SK-N-MC (cell line): ENCODE data around the gene RPAP2.
"Not testable (repeated sequence)": the region's sequence is repeated elsewhere in the genome, so short reads cannot be mapped to it uniquely, and the experiment has no call there.

ENCODE experiments used
- EZH2 ChIP-seq: fragments of 200-600 bp; sonication (generic); IDR thresholded peaks from one replicate; pipeline ENCODE4 v1.6.1; 2017; ENCODE audit warnings: antibody characterized with exemption
- POLR2AphosphoS5 ChIP-seq: IDR thresholded peaks from 2 replicates; pipeline ENCODE4 v1.6.1; 2012; ENCODE audit warnings: mild to moderate bottlenecking, low read depth, low read length, borderline replicate concordance

DNA sequence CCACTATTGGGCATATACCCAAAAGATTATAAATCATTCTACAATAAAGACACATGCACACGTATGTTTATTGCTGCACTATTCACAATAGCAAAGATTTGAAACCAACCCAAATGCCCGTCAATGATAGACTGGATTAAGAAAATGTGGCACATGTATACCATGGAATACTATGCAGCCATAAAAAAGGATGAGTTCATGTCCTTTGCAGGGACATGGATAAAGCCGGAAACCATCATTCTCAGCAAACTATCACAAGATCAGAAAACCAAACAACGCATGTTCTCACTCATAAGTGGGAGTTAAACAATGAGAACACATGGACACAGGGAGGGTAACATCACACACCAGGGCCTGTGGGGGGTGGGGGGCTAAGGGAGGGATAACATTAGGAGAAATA is 95.1 kb downstream of the RPAP2 start:
- not testable (repeated sequence) for TF ChIP-seq EZH2, POLR2AphosphoS5
